T-cell (primary cell): Measurements from ENCODE around the gene DDI2. TPM values are rescaled to one million over a fixed set of nuclear protein-coding genes. Genes with fewer than 3 reads are reported as not detected.

Experiments
- ATAC-seq, 4 experiments: fragments of 200-7000 bp in 3 of 4; fragments of 150-1000 bp in 1 of 4; cut with Tn5 transposase; replicated peaks in 1 of 4; 1 replicate in 3 of 4; 2 replicates in 1 of 4; pipeline ENCODE4 v1.10.0; 2021; ENCODE audit warnings: moderate library complexity in 3 of 4, mild to moderate bottlenecking in 2 of 4, moderate number of reproducible peaks in 1 of 4
- CTCF ChIA-PET, 2 donors: fragments of 300-600 bp; sonication (Branson Sonifier 250); formaldehyde crosslinking; loops; one replicate each; lab custom pipeline; 2022; ENCODE audit warnings: antibody characterized with exemption in 2 of 2; lab: Charles Lee
- POLR2A ChIA-PET, 2 donors: fragments of 300-600 bp; sonication (Branson Sonifier 250); formaldehyde crosslinking; loops; one replicate each; lab custom pipeline; 2022; ENCODE audit warnings: antibody characterized with exemption in 2 of 2; lab: Charles Lee
- DNase-seq, 35 experiments: peaks; one replicate each; pipeline versions ENCODE4 v3.0.0 to v3.0.0-alpha.2; 2013 to 2023
- H3K27ac ChIP-seq: one replicate; pipeline ENCODE4 v1.5.1; 2013; ENCODE audit warnings: low read length
- H3K27me3 ChIP-seq, 2 experiments: replicated peaks in 1 of 2; 1 replicate in 1 of 2; 2 replicates in 1 of 2; pipeline versions ENCODE4 v1.6.1 to v1.7.0; 2013; ENCODE audit warnings: low read length in 1 of 2, mixed read lengths in 1 of 2; ENCODE audit not compliant: control insufficient read depth in 2 of 2, insufficient read depth in 2 of 2; ENCODE audit errors: extremely low read depth in 1 of 2
- H3K36me3 ChIP-seq, 2 donors: 1 replicate in 1 of 2; 2 replicates in 1 of 2; pipeline versions ENCODE4 v1.6.1 to v1.7.0; 2013; ENCODE audit warnings: low read length in 1 of 2; ENCODE audit not compliant: control insufficient read depth in 2 of 2, insufficient read depth in 1 of 2; ENCODE audit errors: extremely low read depth in 1 of 2
- H3K4me1 ChIP-seq, 2 experiments: 1 replicate in 1 of 2; 2 replicates in 1 of 2; pipeline versions ENCODE4 v1.6.1 to v1.7.0; 2013; ENCODE audit warnings: low read length in 2 of 2, mixed read lengths in 1 of 2; ENCODE audit not compliant: insufficient read depth in 2 of 2, control insufficient read depth in 1 of 2; ENCODE audit errors: extremely low read depth in 1 of 2
- H3K4me3 ChIP-seq, 2 donors: 1 replicate in 1 of 2; 2 replicates in 1 of 2; pipeline versions ENCODE4 v1.5.1 to v1.7.0; 2013; ENCODE audit warnings: mild to moderate bottlenecking in 2 of 2, low read length in 1 of 2, moderate library complexity in 1 of 2; ENCODE audit not compliant: control insufficient read depth in 1 of 2; ENCODE audit errors: extremely low read depth in 1 of 2
- H3K9me3 ChIP-seq: 2 replicates; pipeline ENCODE4 v1.7.0; 2013
- H3K27ac Mint-ChIP-seq, 2 donors: one replicate each; pipeline ENCODE4 v1.8.0; 2020 to 2021; ENCODE audit warnings: mild to moderate bottlenecking in 2 of 2, mixed read lengths in 2 of 2
- H3K27me3 Mint-ChIP-seq, 2 donors: one replicate each; pipeline ENCODE4 v1.8.0; 2021 to 2022; ENCODE audit warnings: mixed read lengths in 2 of 2
- H3K36me3 Mint-ChIP-seq: one replicate; pipeline ENCODE4 v1.8.0; 2021; ENCODE audit warnings: mixed read lengths
- H3K4me1 Mint-ChIP-seq, 3 donors: one replicate each; pipeline ENCODE4 v1.8.0; 2020 to 2022; ENCODE audit warnings: mixed read lengths in 3 of 3, mild to moderate bottlenecking in 1 of 3
- H3K4me3 Mint-ChIP-seq, 3 donors: one replicate each; pipeline ENCODE4 v1.8.0; 2020 to 2022; ENCODE audit warnings: mild to moderate bottlenecking in 3 of 3, mixed read lengths in 3 of 3, moderate library complexity in 3 of 3
- H3K9me3 Mint-ChIP-seq, 3 donors: one replicate each; pipeline ENCODE4 v1.8.0; 2020 to 2022; ENCODE audit warnings: mixed read lengths in 3 of 3
- WGBS: methylation state at CpG from one replicate; pipeline ENCODE4 v1.1.5; 2013; ENCODE audit warnings: missing lambda C conversion rate; ENCODE audit not compliant: insufficient coverage; 5-methylcytosine and 5-hydroxymethylcytosine counted together
- total RNA-seq, 35 experiments: library from RNA in 6 of 35; stranded (reverse) in 6 of 35; fragments of 120-200 nt in 1 of 35; gene quantifications; one replicate each; pipeline versions ENCODE4 v1.2.1 to v1.2.4 and lab custom pipeline; 2013 to 2026

The DDI2 gene
- total RNA-seq, 5 donors from 2014 or later (not counting 1 experiment from before 2014, with no cell fraction given) = 32.4 to 62.2 (median 60.5) TPM

- Mint-ChIP-seq H3K27me3 (no peaks in the 10 kb centered on the region), H3K4me1 (no peaks in the 10 kb centered on the region), H3K27ac (no peak overlapping the region), H3K4me3 (no peak overlapping the region), H3K9me3 (no peaks in the 10 kb centered on the region), H3K36me3 (peaks cover 53% of the 10 kb centered on the region)
- H3K36me3 ChIP-seq = peaks cover 3 to 63% of the 10 kb centered on the region in 2 donors
- no peak overlapping the region for H3K4me3 ChIP-seq
- ATAC-seq (no peak), DNase-seq (no peak)
- no CpG with 5 or more reads among the region's 3 CpGs for WGBS
- no peaks in the 10 kb centered on the region for H3K9me3 ChIP-seq
- CTCF ChIA-PET = interaction anchor here in 1 of 2 donors (0.7 kb wide), 1 partner anchor 173 kb away, joined by 3 read pairs; no protein-coding TSS in a partner anchor
- POLR2A ChIA-PET = interaction anchor here in 1 of 2 donors (0.6 kb wide), 1 partner anchor 34 kb away, joined by 5 read pairs; no protein-coding TSS in a partner anchor
- no peaks in the 10 kb centered on the region for H3K27me3 ChIP-seq
- H3K4me1 ChIP-seq = no peaks in the 10 kb centered on the region
- H3K27ac ChIP-seq = no peak overlapping the region
These were observed 39.2 kb downstream of the DDI2 start for GRCh38 chr1:15656464-15656863.

GRCh38 chr1:15657021-15657420, 39.8 kb downstream of the DDI2 start:
- Mint-ChIP-seq H3K27me3 (no peaks in the 10 kb centered on the region), H3K9me3 (no peaks in the 10 kb centered on the region), H3K27ac (no peak overlapping the region), H3K4me1 (no peaks in the 10 kb centered on the region), H3K36me3 (peaks cover 55% of the 10 kb centered on the region), H3K4me3 (no peak overlapping the region)
- Histone ChIP-seq H3K27me3 (no peaks in the 10 kb centered on the region), H3K4me3 (no peak overlapping the region), H3K36me3 (peaks cover 5 to 64% of the 10 kb centered on the region in 2 donors), H3K27ac (no peak overlapping the region), H3K9me3 (no peaks in the 10 kb centered on the region), H3K4me1 (no peaks in the 10 kb centered on the region)
- no CpG with 5 or more reads among the region's 1 CpG for WGBS
- ChIA-PET POLR2A (no interaction called here), CTCF (interaction anchor here in 1 of 2 donors (0.7 kb wide), 1 partner anchor 172 kb away, joined by 3 read pairs; no protein-coding TSS in a partner anchor)
- DNase-seq = no peak
- no peak for ATAC-seq

GRCh38 chr1:15660151-15660550, 42.9 kb downstream of the DDI2 start:
- peaks cover 5 to 50% of the 10 kb centered on the region in 2 donors for H3K36me3 ChIP-seq
- no peak overlapping the region for H3K27ac ChIP-seq
- no peak overlapping the region for H3K4me3 ChIP-seq
- Mint-ChIP-seq H3K36me3 (peaks cover 62% of the 10 kb centered on the region), H3K27ac (no peak overlapping the region), H3K9me3 (no peaks in the 10 kb centered on the region), H3K27me3 (no peaks in the 10 kb centered on the region), H3K4me1 (no peaks in the 10 kb centered on the region), H3K4me3 (no peak overlapping the region)
- H3K4me1 ChIP-seq = no peaks in the 10 kb centered on the region
- no peaks in the 10 kb centered on the region for H3K9me3 ChIP-seq
- no peak for ATAC-seq
- CTCF ChIA-PET = interaction anchor here in 1 of 2 donors (0.6 kb wide), 1 partner anchor 63 kb away, joined by 3 read pairs; no protein-coding TSS in a partner anchor
- WGBS = 100% methylated on average over 2 of the region's 3 CpGs
- POLR2A ChIA-PET = interaction anchor here in 1 of 2 donors (0.6 kb wide), 1 partner anchor 111 kb away, joined by 3 read pairs; no protein-coding TSS in a partner anchor
- DNase-seq = no peak
- no peaks in the 10 kb centered on the region for H3K27me3 ChIP-seq

- ChIA-PET CTCF (no interaction called here), POLR2A (no interaction called here)
- no peaks in the 10 kb centered on the region for H3K9me3 ChIP-seq
- no peaks in the 10 kb centered on the region for H3K27me3 ChIP-seq
- H3K36me3 ChIP-seq = peaks cover 5 to 35% of the 10 kb centered on the region in 2 donors
- WGBS = 70% methylated on average over 1 of the region's 2 CpGs
- no peak for DNase-seq
- Mint-ChIP-seq H3K9me3 (no peaks in the 10 kb centered on the region), H3K4me3 (no peak overlapping the region), H3K27me3 (no peaks in the 10 kb centered on the region), H3K27ac (no peak overlapping the region), H3K4me1 (peaks cover 0 to 5% (median 0%) of the 10 kb centered on the region in 3 donors), H3K36me3 (peaks cover 48% of the 10 kb centered on the region)
- no peak overlapping the region for H3K4me3 ChIP-seq
- ATAC-seq = no peak
- no peaks in the 10 kb centered on the region for H3K4me1 ChIP-seq
- no peak overlapping the region for H3K27ac ChIP-seq
These were observed 45.2 kb downstream of the DDI2 start for GRCh38 chr1:15662477-15662876.

- ATAC-seq = no peak
These were observed 46.7 kb downstream of the DDI2 start for GRCh38 chr1:15663925-15664324.

GRCh38 chr1:15667362-15667761, 50.1 kb downstream of the DDI2 start:
- Histone ChIP-seq H3K4me3 (no peak overlapping the region), H3K9me3 (no peaks in the 10 kb centered on the region), H3K27me3 (no peaks in the 10 kb centered on the region), H3K4me1 (no peaks in the 10 kb centered on the region), H3K27ac (no peak overlapping the region), H3K36me3 (no peaks in the 10 kb centered on the region)
- peaks cover 0 to 5% (median 0%) of the 10 kb centered on the region in 3 donors for H3K4me1 Mint-ChIP-seq
- DNase-seq = no peak
- POLR2A ChIA-PET = no interaction called here
- no peaks in the 10 kb centered on the region for H3K9me3 Mint-ChIP-seq
- H3K36me3 Mint-ChIP-seq = peaks cover 12% of the 10 kb centered on the region
- H3K27ac Mint-ChIP-seq = no peak overlapping the region
- 90% methylated on average over 2 of the region's 7 CpGs for WGBS
- no peak for ATAC-seq
- CTCF ChIA-PET = interaction anchor here in 1 of 2 donors (0.5 kb wide), 1 partner anchor 268 kb away, joined by 4 read pairs; no protein-coding TSS in a partner anchor
- no peaks in the 10 kb centered on the region for H3K27me3 Mint-ChIP-seq
- H3K4me3 Mint-ChIP-seq = no peak overlapping the region

More at GRCh38 chr1:15663925-15664324, 46.7 kb downstream of the DDI2 start:
- H3K27me3 Mint-ChIP-seq = no peaks in the 10 kb centered on the region
- H3K4me3 Mint-ChIP-seq = no peak overlapping the region
- no CpG with 5 or more reads among the region's 3 CpGs for WGBS
- H3K27ac ChIP-seq = no peak overlapping the region
- H3K36me3 ChIP-seq = peaks cover 5 to 32% of the 10 kb centered on the region in 2 donors
- H3K36me3 Mint-ChIP-seq = peaks cover 42% of the 10 kb centered on the region
- no peak overlapping the region for H3K4me3 ChIP-seq
- H3K27me3 ChIP-seq = no peaks in the 10 kb centered on the region
- no peaks in the 10 kb centered on the region for H3K4me1 ChIP-seq
- no peak overlapping the region for H3K27ac Mint-ChIP-seq
- POLR2A ChIA-PET = interaction anchor here in 1 of 2 donors (0.7 kb wide), 1 partner anchor 27 kb away, joined by 3 read pairs; no protein-coding TSS in a partner anchor
- CTCF ChIA-PET = interaction anchor here (0.6 to 1.1 kb wide), 4 partner anchors 8 to 104 kb away, joined by 3 to 7 read pairs (median 3); no protein-coding TSS in a partner anchor
- H3K4me1 Mint-ChIP-seq = peaks cover 0 to 5% (median 0%) of the 10 kb centered on the region in 3 donors
- DNase-seq = no peak
- H3K9me3 ChIP-seq = no peaks in the 10 kb centered on the region
- no peaks in the 10 kb centered on the region for H3K9me3 Mint-ChIP-seq
